ENCODE measurements around the gene C2CD4D. TPM values are rescaled to one million over a fixed set of nuclear protein-coding genes. Genes with fewer than 3 reads are reported as not detected.
"Not testable (repeated sequence)": the region's sequence is repeated elsewhere in the genome, so short reads cannot be mapped to it uniquely, and the experiment has no call there.

C2CD4D gene
- total RNA-seq, 1 experiment from 2014 or later, result 5.2 TPM

GRCh38 chr1:151858886-151859665 is 19.5 kb upstream of the C2CD4D start:
- no peak for DNase-seq (ENCODE audit: low spot score)

DNA sequence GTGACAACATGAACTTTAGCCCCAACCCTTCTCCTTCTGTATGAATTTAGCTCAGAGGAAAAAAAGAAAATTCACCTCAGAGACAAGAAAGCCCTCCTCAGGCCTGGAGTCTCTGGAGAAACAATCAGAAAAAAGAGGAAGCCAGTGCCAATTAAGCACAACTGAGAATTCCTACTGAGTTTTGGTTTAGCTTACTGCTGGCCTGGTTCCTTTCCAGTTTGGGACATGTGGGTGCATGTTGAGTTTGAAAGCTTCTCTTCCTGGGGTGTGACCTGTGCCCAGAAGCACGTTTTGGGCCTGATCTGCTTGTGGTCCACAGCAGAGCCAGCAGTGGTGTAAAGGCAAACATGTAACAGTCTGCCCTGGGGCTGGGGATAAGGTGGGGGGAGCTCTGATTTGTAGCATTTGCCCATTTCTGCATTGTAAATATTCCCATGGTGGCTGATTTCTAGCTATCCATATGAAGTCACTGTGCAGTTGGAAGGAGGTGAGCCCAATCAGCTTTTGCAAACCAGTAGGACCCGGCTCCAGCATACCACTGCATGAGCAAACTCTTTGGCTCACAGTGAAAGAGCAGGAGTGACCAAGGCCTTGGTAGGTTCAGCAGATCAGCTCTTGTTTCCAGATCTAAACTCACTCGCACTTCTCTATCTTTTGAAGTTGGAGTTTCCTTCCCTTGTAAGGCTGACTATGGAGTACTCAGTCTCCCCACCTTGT is 18.6 kb upstream of the C2CD4D start:
- DNase-seq (ENCODE audit: low spot score), result no peak

DNA sequence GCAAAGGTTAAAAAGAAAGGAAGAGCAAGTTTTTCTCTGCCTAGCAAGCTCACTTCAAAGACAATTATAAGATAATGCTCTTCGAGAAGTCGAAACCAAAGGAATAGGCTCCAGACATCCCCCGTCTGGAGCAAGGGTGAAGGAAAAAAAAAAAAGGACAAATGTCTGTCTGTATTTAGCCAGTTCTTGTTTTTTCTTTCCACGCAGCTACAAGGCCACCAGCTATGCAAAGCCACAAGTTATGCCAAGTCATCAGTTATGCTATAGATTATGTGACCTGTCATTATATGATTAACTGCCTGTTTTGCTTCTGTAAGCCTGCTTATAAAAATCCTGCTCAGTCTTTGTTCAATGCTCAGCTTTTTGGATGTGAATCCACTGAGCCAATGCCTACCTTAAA is 16.3 kb upstream of the C2CD4D start:
- no peak for DNase-seq (ENCODE audit: low spot score)

GRCh38 chr1:151855516-151855915 is 15.9 kb upstream of the C2CD4D start:
- not testable (repeated sequence) for DNase-seq (ENCODE audit: low spot score)

DNA sequence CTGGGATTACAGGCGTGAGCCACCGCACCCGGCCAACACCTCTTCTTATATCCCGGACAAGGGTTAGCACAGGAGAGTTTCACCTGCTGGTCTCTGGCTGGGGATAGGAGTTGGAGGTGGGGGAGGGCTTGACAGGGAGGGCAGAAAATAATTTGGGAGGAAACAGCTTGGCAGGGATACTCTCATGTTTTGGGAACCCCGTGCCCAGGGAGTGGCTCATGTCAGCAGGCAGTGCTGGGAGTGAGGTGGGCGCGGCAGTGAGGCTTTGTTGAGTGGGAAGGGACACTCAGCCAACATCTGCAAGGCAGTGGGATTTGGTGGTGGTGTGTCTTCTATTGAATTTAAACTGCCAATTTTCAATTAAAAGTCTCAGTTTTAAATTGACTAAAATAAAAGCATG is 15.0 kb upstream of the C2CD4D start:
- DNase-seq (ENCODE audit: low spot score), result no peak

DNA sequence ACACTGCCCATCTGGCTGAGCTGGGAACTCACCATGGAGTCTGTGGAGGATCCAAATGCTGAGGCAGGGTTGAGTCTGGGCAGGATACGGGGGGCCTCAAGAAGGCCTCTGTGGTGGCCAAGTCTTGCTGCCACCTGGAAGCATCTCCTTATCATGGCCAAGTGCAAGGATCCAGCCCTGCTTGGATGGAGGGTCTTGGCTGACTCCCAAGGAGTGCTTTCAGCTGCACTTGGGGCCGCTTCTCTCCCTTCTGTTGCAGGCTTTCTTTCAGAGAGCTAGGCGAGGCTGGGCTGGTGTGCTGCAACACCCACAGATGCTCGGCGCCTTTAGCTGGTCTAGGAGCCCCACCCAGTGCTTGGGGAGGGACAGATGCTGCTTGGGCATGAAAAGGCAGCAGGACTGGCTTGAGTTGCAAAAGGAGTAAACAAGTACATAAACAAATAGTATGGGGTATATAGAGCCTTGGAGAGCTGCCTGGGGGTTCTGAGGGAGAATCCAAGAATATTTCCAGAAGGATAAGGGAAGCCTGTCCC is 13.9 kb upstream of the C2CD4D start, which contains the start of gene THEM5:
Gene THEM5 (minus strand): TSS at position 302 of the 533 bp plus-strand sequence. CDS start 147 bp downstream, at position 155.
- no peak for DNase-seq (ENCODE audit: low spot score)

GRCh38 chr1:151852733-151853132 is 13.1 kb upstream of the C2CD4D start:
- no peak for DNase-seq (ENCODE audit: low spot score)

GRCh38 chr1:151851886-151852285 is 12.3 kb upstream of the C2CD4D start:
- DNase-seq (ENCODE audit: low spot score), result no peak

DNA sequence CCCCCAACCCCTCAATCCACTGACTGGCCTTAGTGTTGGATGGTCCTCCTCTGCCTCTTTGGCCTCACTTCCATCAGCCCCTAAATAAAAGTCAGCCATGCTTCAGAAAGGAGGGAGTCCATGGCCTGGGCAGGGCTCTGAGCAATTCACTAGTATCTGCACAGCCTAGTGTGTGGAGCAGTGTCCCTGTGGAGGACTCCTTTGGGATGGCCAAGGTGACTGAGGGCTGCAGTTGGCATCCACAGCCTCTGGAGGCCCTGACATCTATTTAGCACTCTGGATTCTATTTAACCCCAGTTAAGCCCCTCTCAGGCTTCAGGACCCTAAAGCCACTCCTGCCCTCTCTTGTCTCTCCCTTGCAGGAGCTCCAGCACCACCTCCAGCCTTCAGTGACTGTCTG is 10.3 kb upstream of the C2CD4D start:
- no peak for DNase-seq (ENCODE audit: low spot score)

DNA sequence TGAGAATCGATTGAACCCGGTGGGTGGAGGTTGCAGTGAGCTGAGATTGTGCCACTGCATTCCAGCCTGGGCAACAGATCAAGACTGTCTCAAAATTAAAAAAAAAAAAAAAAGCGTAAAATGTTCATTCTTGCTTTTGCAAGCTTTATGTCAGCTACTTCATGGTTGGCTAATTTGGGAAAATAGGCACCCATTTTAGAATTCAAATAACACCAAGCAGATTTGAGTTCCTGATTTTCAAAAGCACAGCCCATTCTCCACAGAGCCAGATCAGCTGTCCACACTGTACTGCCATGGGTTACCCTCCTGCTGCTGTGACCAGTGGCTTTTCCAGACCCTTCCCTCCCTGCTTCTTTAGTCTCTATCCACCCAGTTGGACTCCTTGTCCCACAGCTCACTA is 9.5 kb upstream of the C2CD4D start:
- DNase-seq (ENCODE audit: low spot score), result no peak

GRCh38 chr1:151847867-151848596 is 8.4 kb upstream of the C2CD4D start:
- no peak for DNase-seq (ENCODE audit: low spot score)

DNA sequence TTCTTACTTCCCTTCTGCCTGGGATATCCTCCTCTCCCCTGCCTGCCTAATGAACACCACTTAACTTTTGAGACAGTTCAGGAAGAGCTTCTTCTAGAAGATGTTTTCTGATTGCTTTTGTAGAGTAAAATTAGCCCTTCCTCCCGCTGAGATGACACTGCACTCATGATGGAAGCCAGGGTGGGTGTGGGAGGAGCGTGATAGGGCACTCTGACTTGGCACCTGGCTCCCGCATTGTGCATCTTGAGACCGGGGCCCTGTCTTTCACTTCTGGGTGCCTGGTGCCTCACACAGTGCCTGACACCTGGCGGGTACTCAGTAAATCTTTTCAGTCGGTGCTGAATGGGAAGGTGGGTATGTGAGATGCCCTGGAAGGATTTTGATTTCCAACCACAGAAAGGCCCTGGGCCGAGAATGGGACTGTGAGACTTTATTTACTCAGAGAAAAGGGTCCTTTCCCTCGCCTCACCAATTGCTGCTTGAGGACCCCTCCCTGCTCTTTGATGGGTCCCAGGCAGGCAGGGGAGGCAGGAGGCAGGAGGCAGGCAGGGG is 7.1 kb upstream of the C2CD4D start:
- no peak for DNase-seq (ENCODE audit: low spot score)

GRCh38 chr1:151846062-151846568 is 6.5 kb upstream of the C2CD4D start:
- no peak for DNase-seq (ENCODE audit: low spot score)

GRCh38 chr1:151843398-151843797 is 3.8 kb upstream of the C2CD4D start:
- no peak for DNase-seq (ENCODE audit: low spot score)

DNA sequence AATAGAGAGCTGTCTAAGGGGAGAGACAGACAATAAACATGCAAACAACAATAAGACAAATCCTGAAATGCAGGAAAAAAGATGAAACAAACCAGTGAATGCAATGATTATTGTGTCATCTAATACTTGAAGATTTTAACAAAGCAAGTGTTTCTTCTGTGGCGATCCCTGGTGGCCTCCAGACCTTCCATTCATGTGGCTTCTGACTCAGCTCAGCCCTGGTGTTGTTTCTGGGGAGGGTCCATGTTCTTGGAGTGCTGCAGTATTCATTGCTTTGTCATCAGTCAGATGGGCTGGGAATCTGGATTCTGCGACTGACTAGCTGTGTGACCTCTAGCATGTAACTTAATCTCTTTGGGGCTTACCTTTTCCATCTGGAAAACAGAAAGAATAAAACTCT is 1.5 kb upstream of the C2CD4D start:
- DNase-seq (ENCODE audit: low spot score), result no peak

GRCh38 chr1:151840421-151840820 is 801 bp upstream of the C2CD4D start:
- no peak for DNase-seq (ENCODE audit: low spot score)

DNA sequence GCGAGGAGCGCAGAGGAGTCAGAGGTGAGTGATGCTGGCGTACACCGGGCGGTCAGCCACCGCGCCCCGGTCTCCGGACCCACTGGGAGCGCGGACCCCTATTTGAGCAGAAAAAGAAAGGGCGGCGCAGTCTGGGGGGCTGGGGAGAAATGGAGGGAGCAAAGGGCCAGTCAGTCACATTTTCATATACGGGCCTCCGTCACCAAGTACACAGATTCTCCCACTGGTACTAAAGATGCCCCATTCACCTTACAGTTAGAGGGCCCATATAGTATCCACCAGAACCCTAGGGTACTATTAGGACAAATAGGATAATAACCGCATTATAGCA is 573 bp downstream of the C2CD4D start:
- no peak for DNase-seq (ENCODE audit: low spot score)

DNA sequence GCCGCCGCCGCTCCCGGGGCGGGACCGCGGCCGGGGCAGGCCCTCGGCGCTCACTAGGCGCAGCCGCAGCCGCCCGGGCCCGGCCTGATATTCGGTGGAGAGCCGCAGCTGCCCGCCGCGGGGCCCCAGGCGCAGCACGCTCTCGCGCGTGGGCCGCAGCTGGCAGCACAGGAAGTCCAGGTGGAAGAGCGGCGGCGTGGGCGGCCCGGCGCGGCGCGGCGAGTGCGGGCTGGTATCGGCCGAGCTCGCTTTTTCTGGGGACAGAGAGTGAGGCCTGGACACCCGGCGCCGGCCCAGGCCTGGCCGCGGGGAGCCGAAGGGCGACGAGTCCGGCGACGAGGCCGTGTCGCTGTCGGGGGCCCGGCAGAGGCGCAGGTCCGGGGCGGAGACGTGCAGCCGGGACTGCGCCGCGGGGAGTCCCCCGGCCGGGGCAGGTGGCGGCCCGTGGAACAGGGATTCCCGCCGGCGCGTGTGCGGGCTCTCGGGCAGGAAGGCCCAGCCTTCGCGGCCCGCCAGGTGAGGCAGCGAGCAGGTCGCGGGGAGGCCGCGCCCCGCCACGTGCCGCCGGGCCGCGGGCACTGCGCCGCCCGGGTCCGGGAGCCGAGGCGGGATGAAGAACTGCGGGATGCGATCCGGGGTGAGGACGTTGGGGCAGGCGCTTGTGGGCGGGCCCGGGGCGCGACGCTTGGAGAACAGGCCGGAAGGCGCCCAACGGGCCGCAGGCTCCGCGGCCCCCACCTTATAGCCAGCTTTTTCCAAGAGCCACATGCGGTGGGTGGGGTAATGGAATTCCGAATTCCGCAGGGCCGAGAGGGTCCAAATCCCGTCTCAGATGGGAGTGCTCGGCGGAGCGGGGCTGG is 1.2 kb downstream of the C2CD4D start:
- DNase-seq (ENCODE audit: low spot score), result no peak

DNA sequence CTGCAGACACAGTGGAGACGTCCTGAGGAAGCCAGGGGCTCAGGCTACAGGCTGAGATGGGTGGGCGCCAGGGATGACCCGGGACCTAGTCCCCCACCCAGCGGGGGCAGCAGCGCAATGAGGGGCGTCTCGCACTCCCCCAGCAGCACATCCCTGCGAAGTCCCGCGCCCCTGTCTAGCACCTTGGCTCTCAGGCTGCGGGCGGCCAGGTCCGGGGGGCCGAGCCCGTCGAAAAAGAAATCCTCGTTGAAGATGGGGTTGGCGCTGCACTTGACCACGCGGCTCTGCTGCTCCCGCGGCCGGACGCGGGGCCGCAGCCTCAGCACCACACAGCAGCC is 1.8 kb downstream of the C2CD4D start:
- DNase-seq (ENCODE audit: low spot score), result no peak

GRCh38 chr1:151837197-151837596 is 2.4 kb downstream of the C2CD4D start:
- DNase-seq (ENCODE audit: low spot score), result no peak

DNA sequence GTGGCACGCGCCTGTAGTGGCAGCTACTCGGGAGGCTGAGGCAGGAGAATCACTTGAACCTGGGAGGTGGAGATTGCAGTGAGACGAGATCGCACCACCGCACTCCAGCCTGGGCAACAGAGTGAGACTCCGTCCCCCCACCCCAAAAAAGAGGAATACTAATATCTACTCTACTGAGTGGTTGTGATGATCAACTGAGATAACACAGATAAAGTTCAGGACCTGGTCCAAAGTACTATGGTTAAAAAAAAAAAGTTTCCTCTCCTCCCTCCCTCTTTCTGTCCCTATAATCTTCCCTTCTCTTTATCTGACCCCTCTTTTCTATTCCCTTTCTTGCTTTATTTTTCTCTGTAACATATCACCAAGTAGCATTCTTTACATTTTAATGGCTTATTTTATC is 4.0 kb downstream of the C2CD4D start:
- no peak for DNase-seq (ENCODE audit: low spot score)

Measured in HT-29 (cell line).